Fibroblast of lung (primary cell): ENCODE data around the gene BFSP2.

Experiments
- EZH2 ChIP-seq: IDR thresholded peaks from 2 replicates; pipeline ENCODE4 v1.5.1; 2012; ENCODE audit warnings: low read length, control low read depth, mild to moderate bottlenecking; ENCODE audit errors: missing control alignments
- TF ChIP-seq, protein P1 (sequence below), 2 donors: IDR thresholded peaks in 1 of 2; conservative IDR thresholded peaks in 1 of 2; 1 replicate in 1 of 2; 2 replicates in 1 of 2; pipeline ENCODE4 v1.5.1; 2011 to 2012; ENCODE audit warnings: low read length in 2 of 2, control low read depth in 1 of 2, inconsistent platforms in 1 of 2, low read depth in 1 of 2, mild to moderate bottlenecking in 1 of 2

DNA sequence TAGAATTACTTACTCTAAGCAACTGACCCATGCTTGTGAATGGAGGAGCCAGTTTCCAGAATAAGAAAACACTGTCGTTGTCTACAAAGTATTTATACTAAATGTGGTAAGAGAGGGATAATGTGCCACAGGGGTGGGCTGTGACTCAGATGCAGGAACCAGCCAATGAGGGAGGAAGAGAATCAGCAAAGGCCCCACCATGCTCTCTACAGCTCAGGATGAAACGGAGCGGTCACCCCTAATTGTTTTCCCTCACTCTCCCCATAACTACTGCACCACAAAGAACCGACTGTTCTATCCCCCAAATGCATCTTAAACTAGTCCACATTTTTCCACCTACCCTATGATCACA is 44.5 kb downstream of the BFSP2 start:
- TF ChIP-seq, protein P1, sequence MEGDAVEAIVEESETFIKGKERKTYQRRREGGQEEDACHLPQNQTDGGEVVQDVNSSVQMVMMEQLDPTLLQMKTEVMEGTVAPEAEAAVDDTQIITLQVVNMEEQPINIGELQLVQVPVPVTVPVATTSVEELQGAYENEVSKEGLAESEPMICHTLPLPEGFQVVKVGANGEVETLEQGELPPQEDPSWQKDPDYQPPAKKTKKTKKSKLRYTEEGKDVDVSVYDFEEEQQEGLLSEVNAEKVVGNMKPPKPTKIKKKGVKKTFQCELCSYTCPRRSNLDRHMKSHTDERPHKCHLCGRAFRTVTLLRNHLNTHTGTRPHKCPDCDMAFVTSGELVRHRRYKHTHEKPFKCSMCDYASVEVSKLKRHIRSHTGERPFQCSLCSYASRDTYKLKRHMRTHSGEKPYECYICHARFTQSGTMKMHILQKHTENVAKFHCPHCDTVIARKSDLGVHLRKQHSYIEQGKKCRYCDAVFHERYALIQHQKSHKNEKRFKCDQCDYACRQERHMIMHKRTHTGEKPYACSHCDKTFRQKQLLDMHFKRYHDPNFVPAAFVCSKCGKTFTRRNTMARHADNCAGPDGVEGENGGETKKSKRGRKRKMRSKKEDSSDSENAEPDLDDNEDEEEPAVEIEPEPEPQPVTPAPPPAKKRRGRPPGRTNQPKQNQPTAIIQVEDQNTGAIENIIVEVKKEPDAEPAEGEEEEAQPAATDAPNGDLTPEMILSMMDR (conservative IDR thresholded peaks at IDR 0.05 in 1 of 2, IDR thresholded peaks at IDR 0.05 in 1 of 2; ENCODE audit: low read depth in 1 of 2, low read length in 2 of 2): no peak
- TF ChIP-seq EZH2: no peak
